ENCODE results near the gene DPP9. TPM values are rescaled to one million over a fixed set of nuclear protein-coding genes. Genes with fewer than 3 reads are reported as not detected.
A peak's percentile ranks its signal among the peaks of the same experiment; 100 is the strongest.

The DPP9 gene
- total RNA-seq, 1 experiment from 2014 or later = 46.4 TPM

DNA sequence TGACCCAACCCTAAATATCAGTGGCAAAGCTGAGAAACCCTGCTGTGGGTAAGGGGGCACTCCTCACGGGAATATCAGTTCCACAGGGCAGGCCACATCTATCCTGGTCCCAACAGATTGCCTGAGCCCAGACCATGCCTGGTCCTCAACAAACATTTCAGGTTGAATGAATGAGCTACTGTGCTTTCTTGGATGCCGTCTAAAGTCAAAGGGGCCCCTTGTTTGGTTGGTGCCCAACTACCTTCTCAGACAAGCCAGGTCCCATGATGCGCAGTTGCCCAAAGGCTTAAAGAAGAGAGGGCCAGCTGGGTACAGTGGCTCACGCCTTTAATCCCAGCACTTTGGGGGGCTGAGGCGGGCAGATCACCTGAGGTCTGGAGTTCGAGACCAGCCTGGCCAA, 2.4 kb downstream of the DPP9 start:
- Mint-ChIP-seq H3K4me1 (peaks cover 2 to 10% of the 10 kb centered on the region in 2 experiments; a peak in 3 of 4 replicates), H3K36me3 (ENCODE audit: insufficient read depth in 1 of 3, low read depth in 3 of 3) (peaks cover 7 to 39% (median 32%) of the 10 kb centered on the region in 3 experiments), H3K27me3 (ENCODE audit: low read depth) (peaks cover 2% of the 10 kb centered on the region; the same call in 1 of the 2 replicates), H3K9me3 (peaks cover 0 to 6% of the 10 kb centered on the region in 2 experiments; a peak in 2 of 5 replicates), H3K4me3 (peak overlapping the region in 1 of 2 experiments; percentile 97; a peak in 3 of 5 replicates), H3K27ac (no peak overlapping the region)
- no peaks in the 10 kb centered on the region for H3K27me3 ChIP-seq (ENCODE audit: insufficient read depth, low read length)
- H3K23me2 ChIP-seq (ENCODE audit: insufficient read length, low read depth, low read length, poor library complexity, severe bottlenecking) = peaks cover 7% of the 10 kb centered on the region
- no peak overlapping the region for H4K8ac ChIP-seq (replicated peaks; ENCODE audit: insufficient read length, low read depth, low read length)
- no peak overlapping the region for H3T11ph ChIP-seq (ENCODE audit: low read length)
- no peak overlapping the region for H3K14ac ChIP-seq (ENCODE audit: insufficient read depth, low read length)
- peaks cover 5% of the 10 kb centered on the region; the same call in 1 of the 2 replicates for H3K79me2 ChIP-seq (ENCODE audit: insufficient read depth, low read length)
- H4K91ac ChIP-seq (ENCODE audit: insufficient read length, low read depth, low read length) = no peak overlapping the region
- H2AFZ ChIP-seq (ENCODE audit: low read length) = no peak overlapping the region
- peaks cover 6% of the 10 kb centered on the region for H3K79me1 ChIP-seq (ENCODE audit: insufficient read depth, low read depth, low read length, poor library complexity, severe bottlenecking)
- H3K23ac ChIP-seq (ENCODE audit: insufficient read length, low read depth, low read length) = no peak overlapping the region
- H2BK120ac ChIP-seq (ENCODE audit: low read depth, low read length, poor library complexity, severe bottlenecking) = no peak overlapping the region
- H3K4ac ChIP-seq (ENCODE audit: low read depth, low read length) = no peak overlapping the region
- no peak overlapping the region for H3K18ac ChIP-seq (ENCODE audit: insufficient read length, low read depth, low read length)
- H4K5ac ChIP-seq (ENCODE audit: insufficient read length, low read depth, low read length) = no peak overlapping the region
- no peaks in the 10 kb centered on the region for H3K9me3 ChIP-seq (ENCODE audit: control insufficient read depth, low read depth, low read length)
- H4K20me1 ChIP-seq (ENCODE audit: control insufficient read depth, insufficient read depth, insufficient read length) = peaks cover 6% of the 10 kb centered on the region
- no peak overlapping the region for H2AK5ac ChIP-seq (ENCODE audit: insufficient read length, low read length)
- H2BK20ac ChIP-seq (ENCODE audit: low read depth, low read length, poor library complexity, severe bottlenecking) = no peak overlapping the region
- no CpG with 5 or more reads among the region's 6 CpGs for WGBS (ENCODE audit: extremely low coverage, insufficient read length, low lambda C conversion rate)
- no peak overlapping the region for H3K56ac ChIP-seq (ENCODE audit: insufficient read length, low read depth, low read length)
- no peak overlapping the region for H3K4me2 ChIP-seq (ENCODE audit: insufficient read depth, insufficient read length, low read length)
- H3K4me1 ChIP-seq (ENCODE audit: insufficient read depth, low read length) = no peaks in the 10 kb centered on the region
- H2BK5ac ChIP-seq (ENCODE audit: insufficient read length, low read length) = no peak overlapping the region
- H3K9ac ChIP-seq (ENCODE audit: extremely low read depth, insufficient read length, low read length) = no peak overlapping the region
- no peak overlapping the region for H2BK12ac ChIP-seq (ENCODE audit: insufficient read length, low read depth, low read length)
- DNase-seq = no peak
- no peak overlapping the region for H3K27ac ChIP-seq (ENCODE audit: insufficient read length, low read depth, low read length)
- H2BK15ac ChIP-seq (ENCODE audit: low read depth, low read length) = no peak overlapping the region
- TF ChIP-seq, protein P1, sequence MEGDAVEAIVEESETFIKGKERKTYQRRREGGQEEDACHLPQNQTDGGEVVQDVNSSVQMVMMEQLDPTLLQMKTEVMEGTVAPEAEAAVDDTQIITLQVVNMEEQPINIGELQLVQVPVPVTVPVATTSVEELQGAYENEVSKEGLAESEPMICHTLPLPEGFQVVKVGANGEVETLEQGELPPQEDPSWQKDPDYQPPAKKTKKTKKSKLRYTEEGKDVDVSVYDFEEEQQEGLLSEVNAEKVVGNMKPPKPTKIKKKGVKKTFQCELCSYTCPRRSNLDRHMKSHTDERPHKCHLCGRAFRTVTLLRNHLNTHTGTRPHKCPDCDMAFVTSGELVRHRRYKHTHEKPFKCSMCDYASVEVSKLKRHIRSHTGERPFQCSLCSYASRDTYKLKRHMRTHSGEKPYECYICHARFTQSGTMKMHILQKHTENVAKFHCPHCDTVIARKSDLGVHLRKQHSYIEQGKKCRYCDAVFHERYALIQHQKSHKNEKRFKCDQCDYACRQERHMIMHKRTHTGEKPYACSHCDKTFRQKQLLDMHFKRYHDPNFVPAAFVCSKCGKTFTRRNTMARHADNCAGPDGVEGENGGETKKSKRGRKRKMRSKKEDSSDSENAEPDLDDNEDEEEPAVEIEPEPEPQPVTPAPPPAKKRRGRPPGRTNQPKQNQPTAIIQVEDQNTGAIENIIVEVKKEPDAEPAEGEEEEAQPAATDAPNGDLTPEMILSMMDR (conservative IDR thresholded peaks at IDR 0.05) = no peak
